HG03108 (cell line): Measurements from ENCODE around the gene OSBPL8.
"Not testable (repeated sequence)": the region's sequence is repeated elsewhere in the genome, so short reads cannot be mapped to it uniquely, and the experiment has no call there.

ENCODE experiments used
- ATAC-seq: cut with Tn5 transposase; IDR thresholded peaks from one replicate; pipeline ENCODE4 v1.9.1; 2021; ENCODE audit warnings: moderate library complexity; ENCODE audit not compliant: unreplicated experiment

OSBPL8 gene

GRCh38 chr12:76426160-76426559 lies 133.4 kb downstream of the OSBPL8 start:
- no peak for ATAC-seq

GRCh38 chr12:76424941-76425340 lies 134.6 kb downstream of the OSBPL8 start:
- no peak for ATAC-seq

- no peak for ATAC-seq
Observed at GRCh38 chr12:76422543-76423438, 136.8 kb downstream of the OSBPL8 start.

- no peak for ATAC-seq
Observed at GRCh38 chr12:76422154-76422542, 137.4 kb downstream of the OSBPL8 start.

- no peak for ATAC-seq
Observed at GRCh38 chr12:76421046-76421445, 138.5 kb downstream of the OSBPL8 start.

- ATAC-seq = no peak
Observed at GRCh38 chr12:76420222-76420621, 139.3 kb downstream of the OSBPL8 start.

GRCh38 chr12:76417116-76417515 lies 142.5 kb downstream of the OSBPL8 start:
- ATAC-seq = no peak

GRCh38 chr12:76413121-76413520 lies 146.4 kb downstream of the OSBPL8 start:
- no peak for ATAC-seq

- no peak for ATAC-seq
Observed at GRCh38 chr12:76410781-76411180, 148.8 kb downstream of the OSBPL8 start.

- no peak for ATAC-seq
Observed at GRCh38 chr12:76410371-76410770, 149.2 kb downstream of the OSBPL8 start.

GRCh38 chr12:76409074-76409473 lies 150.5 kb downstream of the OSBPL8 start:
- no peak for ATAC-seq

- no peak for ATAC-seq
Observed at GRCh38 chr12:76407710-76408109, 151.9 kb downstream of the OSBPL8 start.

GRCh38 chr12:76402259-76402658 lies 157.3 kb downstream of the OSBPL8 start:
- ATAC-seq = no peak

GRCh38 chr12:76400136-76400535 lies 159.4 kb downstream of the OSBPL8 start:
- no peak for ATAC-seq

- no peak for ATAC-seq
Observed at GRCh38 chr12:76399040-76399439, 160.5 kb downstream of the OSBPL8 start.

- ATAC-seq = no peak
Observed at GRCh38 chr12:76398106-76398505, 161.5 kb downstream of the OSBPL8 start.

- no peak for ATAC-seq
Observed at GRCh38 chr12:76391461-76391860, 168.1 kb downstream of the OSBPL8 start.

GRCh38 chr12:76387614-76388013 lies 172.0 kb downstream of the OSBPL8 start:
- no peak for ATAC-seq

GRCh38 chr12:76384560-76384959 lies 175.0 kb downstream of the OSBPL8 start:
- ATAC-seq = no peak

- ATAC-seq = no peak
Observed at GRCh38 chr12:76383988-76384387, 175.6 kb downstream of the OSBPL8 start.

- no peak for ATAC-seq
Observed at GRCh38 chr12:76379261-76379660, 180.3 kb downstream of the OSBPL8 start.

- not testable (repeated sequence) for ATAC-seq
Observed at GRCh38 chr12:76376876-76377275, 182.7 kb downstream of the OSBPL8 start.

GRCh38 chr12:76375939-76376338 lies 183.6 kb downstream of the OSBPL8 start:
- ATAC-seq = no peak
